ENCODE measurements around the gene AVEN. TPM values are rescaled to one million over a fixed set of nuclear protein-coding genes. Genes with fewer than 3 reads are reported as not detected.

Gene AVEN
- total and polyA plus RNA-seq, 2 experiments from 2014 or later, result 7.7 to 10.3 TPM

- Histone ChIP-seq H3F3A (replicated peaks; ENCODE audit: low read depth) (no peaks in the 10 kb centered on the region), H3K9me2 (ENCODE audit: insufficient read depth) (no peaks in the 10 kb centered on the region; the same call in 1 of the 2 replicates), H3K4me3 (no peak overlapping the region), H3K27ac (ENCODE audit: low read depth) (no peak overlapping the region), H2AFZ (peak overlapping the region; percentile 6; the same call in 1 of the 2 replicates), H3K36me3 (ENCODE audit: insufficient read depth) (no peaks in the 10 kb centered on the region), H3K4me2 (no peak overlapping the region), H4K20me1 (replicated peaks; ENCODE audit: insufficient read depth) (no peaks in the 10 kb centered on the region), H3K27me3 (ENCODE audit: insufficient read depth) (no peaks in the 10 kb centered on the region), H3K79me2 (replicated peaks; ENCODE audit: insufficient read depth) (no peaks in the 10 kb centered on the region), H3K4me1 (ENCODE audit: insufficient read depth) (peaks cover 8% of the 10 kb centered on the region; the same call in 1 of the 2 replicates)
- H3K4me1 Mint-ChIP-seq, result peaks cover 15% of the 10 kb centered on the region; the same call in 2 of the 3 replicates
- H3K4me3 Mint-ChIP-seq, result no peak overlapping the region
- H3K9me3 Mint-ChIP-seq, result no peaks in the 10 kb centered on the region
- DNase-seq (ENCODE audit: low spot score) (no peak), ATAC-seq (peak; percentile 75)
- 0 out of 2 replicates have a peak overlapping the region, but pooled peaks have one; percentile 25 for H3K27ac Mint-ChIP-seq
- TF ChIP-seq REST (IDR thresholded peaks at IDR 0.05; ENCODE audit: unreplicated experiment), result no peak
- no peak for TF ChIP-seq ETS1 (IDR thresholded peaks at IDR 0.05)
- TF ChIP-seq CREB1 (CRISPR knock-in tag; IDR thresholded peaks at IDR 0.05; ENCODE audit: low read depth), result no peak
- TF ChIP-seq ZNF331 (CRISPR knock-in tag; IDR thresholded peaks at IDR 0.05; ENCODE audit: low read depth), result no peak
- TF ChIP-seq POLR2AphosphoS5 (IDR thresholded peaks at IDR 0.05; ENCODE audit: low read depth), result no peak
- no peak for TF ChIP-seq STAT1 (IDR thresholded peaks at IDR 0.05; ENCODE audit: unreplicated experiment)
- no peak for TF ChIP-seq CTCF (conservative IDR thresholded peaks at IDR 0.05; ENCODE audit: low read depth in 2 of 2)
- no peak for TF ChIP-seq EZH2phosphoT487 (IDR thresholded peaks at IDR 0.05; ENCODE audit: unreplicated experiment)
- H3K36me3 Mint-ChIP-seq (ENCODE audit: low read depth), result no peaks in the 10 kb centered on the region
- H3K27me3 Mint-ChIP-seq (ENCODE audit: insufficient read depth, low read depth, poor library complexity), result peaks cover 1% of the 10 kb centered on the region
Measured at GRCh38 chr15:33872416-33873106, 166.4 kb downstream of the AVEN start.

Measured in GM23338 (cell line).